SK-N-SH (cell line): Measurements from ENCODE around the gene CES3.

Source experiments
- CHD2 ChIP-seq: fragments of 150-350 bp; IDR thresholded peaks from 2 replicates; pipeline ENCODE4 v1.6.1; 2018; ENCODE audit warnings: low read length; ENCODE audit not compliant: partially characterized antibody
- CTCF ChIP-seq: fragments of 200-600 bp; sonication (generic); IDR thresholded peaks from 2 replicates; pipeline ENCODE4 v1.6.1; 2017; ENCODE audit warnings: antibody characterized with exemption, mild to moderate bottlenecking, moderate library complexity
- FOXM1 ChIP-seq: IDR thresholded peaks from 2 replicates; pipeline ENCODE4 v1.4.0; 2012; ENCODE audit warnings: low read depth, mild to moderate bottlenecking
- GABPA ChIP-seq: IDR thresholded peaks from 2 replicates; pipeline ENCODE4 v1.4.0; 2012; ENCODE audit warnings: low read depth, mild to moderate bottlenecking
- IRF3 ChIP-seq: fragments of 150-350 bp; IDR thresholded peaks from 2 replicates; pipeline ENCODE4 v1.6.1; 2016; ENCODE audit warnings: mild to moderate bottlenecking, low read depth, low read length
- MXI1 ChIP-seq: IDR thresholded peaks from 2 replicates; pipeline ENCODE4 v1.6.1; 2012; ENCODE audit warnings: mild to moderate bottlenecking, low read depth, low read length, improper control_type of control experiment
- NRF1 ChIP-seq: IDR thresholded peaks from 2 replicates; pipeline ENCODE4 v1.6.1; 2012; ENCODE audit warnings: low read depth, mild to moderate bottlenecking, low read length
- RAD21 ChIP-seq: IDR thresholded peaks from 2 replicates; pipeline ENCODE4 v1.6.1; 2012; ENCODE audit warnings: mild to moderate bottlenecking, low read length
- REST ChIP-seq: IDR thresholded peaks from 2 replicates; pipeline ENCODE4 v1.6.1; 2012; ENCODE audit warnings: mild to moderate bottlenecking, low read depth, low read length, moderate library complexity
- RFX5 ChIP-seq: IDR thresholded peaks from 2 replicates; pipeline ENCODE4 v1.6.1; 2012; ENCODE audit warnings: mild to moderate bottlenecking, improper control_type of control experiment, low read length
- TAF1 ChIP-seq: IDR thresholded peaks from 2 replicates; pipeline ENCODE4 v1.6.1; 2012; ENCODE audit warnings: low read depth, mild to moderate bottlenecking, low read length, moderate library complexity, borderline replicate concordance
- YY1 ChIP-seq: IDR thresholded peaks from 2 replicates; pipeline ENCODE4 v1.4.0; 2012; ENCODE audit warnings: low read depth, mild to moderate bottlenecking

- TF ChIP-seq CTCF (no peak), IRF3 (no peak), CHD2 (no peak), GABPA (no peak), NRF1 (no peak), MXI1 (no peak), RAD21 (no peak), TAF1 (no peak), RFX5 (no peak), FOXM1 (no peak), YY1 (no peak), REST (no peak)
Observed at GRCh38 chr16:66943426-66944053, 17.5 kb upstream of the CES3 start.
